Epithelial cell of proximal tubule (primary cell): ENCODE measurements around the gene DDX27. TPM values are rescaled to one million over a fixed set of nuclear protein-coding genes. Genes with fewer than 3 reads are reported as not detected.
"Not testable (repeated sequence)": the region's sequence is repeated elsewhere in the genome, so short reads cannot be mapped to it uniquely, and the experiment has no call there.

Source experiments
- DNase-seq: peaks from one replicate; pipeline ENCODE4 v3.0.0-alpha.2; 2011; ENCODE audit warnings: low read depth
- H3K4me3 ChIP-seq: 2 replicates; pipeline ENCODE4 v1.5.1; 2011; ENCODE audit warnings: low read depth, mild to moderate bottlenecking, low read length
- CTCF ChIP-seq: conservative IDR thresholded peaks from 2 replicates; pipeline ENCODE4 v1.5.1; 2012; ENCODE audit warnings: low read depth, mild to moderate bottlenecking, low read length
- total RNA-seq: library from RNA; depleted of rRNA; stranded (reverse); fragments of >200 nt; gene quantifications from 2 replicates; pipeline ENCODE4 v1.2.3, GENCODE V29; 2015

The DDX27 gene
- total RNA-seq, 1 donor from 2014 or later = 34.2 TPM

- TF ChIP-seq CTCF = no peak
- DNase-seq = no peak
- H3K4me3 ChIP-seq = peak overlapping the region; percentile 80
These were observed 31.8 kb upstream of the DDX27 start for GRCh38 chr20:49187330-49187850.

GRCh38 chr20:49187851-49188641 lies 31.2 kb upstream of the DDX27 start, which contains the start of gene STAU1:
Gene STAU1 (minus strand): TSS chr20:49188334. CDS start chr20:49166201, 22,133 bp downstream.
- TF ChIP-seq CTCF = no peak
- DNase-seq = no peak
- peak within 1 kb of the TSS; percentile 80 for H3K4me3 ChIP-seq

GRCh38 chr20:49192944-49193518 lies 26.2 kb upstream of the DDX27 start:
- DNase-seq, H3K4me3 ChIP-seq: not testable (repeated sequence)

- H3K4me3 ChIP-seq = no peak overlapping the region
- no peak for TF ChIP-seq CTCF
- DNase-seq = no peak
These were observed 19.4 kb upstream of the DDX27 start for GRCh38 chr20:49199729-49200293.

- no peak for DNase-seq
- H3K4me3 ChIP-seq = no peak overlapping the region
- TF ChIP-seq CTCF = no peak
These were observed 16.2 kb upstream of the DDX27 start for GRCh38 chr20:49203011-49203410.

- TF ChIP-seq CTCF = no peak
- DNase-seq = no peak
- no peak overlapping the region for H3K4me3 ChIP-seq
These were observed 15.5 kb upstream of the DDX27 start for GRCh38 chr20:49203746-49204145.

GRCh38 chr20:49207076-49207475 lies 12.1 kb upstream of the DDX27 start:
- TF ChIP-seq CTCF = peak; percentile 23
- no peak overlapping the region for H3K4me3 ChIP-seq
- DNase-seq = no peak
